GM23248 (cell line): ENCODE measurements around the gene DHX38. TPM values are rescaled to one million over a fixed set of nuclear protein-coding genes. Genes with fewer than 3 reads are reported as not detected.
A peak's percentile ranks its signal among the peaks of the same experiment; 100 is the strongest.

Experiments
- DNase-seq: peaks from one replicate; pipeline ENCODE4 v3.0.0-alpha.2; 2015
- H2AFZ ChIP-seq: fragments of 200-600 bp; sonication (generic); 2 replicates; pipeline ENCODE4 v1.6.1; 2016; ENCODE audit warnings: antibody characterized with exemption
- H3F3A ChIP-seq: fragments of 200-600 bp; sonication (generic); 2 replicates; pipeline ENCODE4 v1.6.1; 2016; ENCODE audit warnings: mild to moderate bottlenecking, antibody characterized with exemption, mixed run types; ENCODE audit not compliant: insufficient read depth
- H3K27ac ChIP-seq: fragments of 200-600 bp; sonication (generic); 2 replicates; pipeline ENCODE4 v1.5.1; 2016; ENCODE audit warnings: mild to moderate bottlenecking
- H3K27me3 ChIP-seq: fragments of 200-600 bp; sonication (generic); replicated peaks from 2 replicates; pipeline ENCODE4 v1.6.1; 2016; ENCODE audit warnings: mild to moderate bottlenecking; ENCODE audit not compliant: insufficient read depth
- H3K36me3 ChIP-seq: fragments of 200-600 bp; sonication (generic); 2 replicates; pipeline ENCODE4 v1.6.1; 2016; ENCODE audit warnings: low read depth, mild to moderate bottlenecking
- H3K4me1 ChIP-seq: fragments of 200-600 bp; sonication (generic); 2 replicates; pipeline ENCODE4 v1.6.1; 2016; ENCODE audit warnings: mild to moderate bottlenecking; ENCODE audit not compliant: insufficient read depth
- H3K4me2 ChIP-seq: fragments of 200-600 bp; sonication (generic); one replicate; pipeline ENCODE4 v1.6.1; 2016; ENCODE audit warnings: mild to moderate bottlenecking; ENCODE audit not compliant: unreplicated experiment
- H3K4me3 ChIP-seq: fragments of 200-600 bp; sonication (generic); 2 replicates; pipeline ENCODE4 v1.5.1; 2016; ENCODE audit warnings: mild to moderate bottlenecking
- H3K79me2 ChIP-seq: fragments of 200-600 bp; sonication (generic); 2 replicates; pipeline ENCODE4 v1.6.1; 2016; ENCODE audit warnings: mild to moderate bottlenecking; ENCODE audit not compliant: insufficient read depth
- H3K9ac ChIP-seq: fragments of 200-600 bp; sonication (generic); 2 replicates; pipeline ENCODE4 v1.6.1; 2016; ENCODE audit warnings: mild to moderate bottlenecking
- H3K9me2 ChIP-seq: fragments of 200-600 bp; sonication (generic); 2 replicates; pipeline ENCODE4 v1.6.1; 2016; ENCODE audit warnings: mixed run types, mild to moderate bottlenecking, moderate library complexity; ENCODE audit not compliant: insufficient read depth
- H3K9me3 ChIP-seq: fragments of 200-600 bp; sonication (generic); one replicate; pipeline ENCODE4 v1.6.1; 2017; ENCODE audit warnings: low read depth
- H4K20me1 ChIP-seq: fragments of 200-600 bp; sonication (generic); 2 replicates; pipeline ENCODE4 v1.6.0; 2016; ENCODE audit not compliant: insufficient read depth
- EZH2 ChIP-seq: fragments of 200-600 bp; sonication (generic); IDR thresholded peaks from 2 replicates; pipeline ENCODE4 v1.6.1; 2018; ENCODE audit warnings: antibody characterized with exemption, mild to moderate bottlenecking; ENCODE audit not compliant: insufficient read depth, poor library complexity, severe bottlenecking
- EZH2phosphoT487 ChIP-seq: fragments of 200-600 bp; sonication (generic); IDR thresholded peaks from 2 replicates; pipeline ENCODE4 v1.6.1; 2018; ENCODE audit warnings: antibody characterized with exemption, moderate library complexity, mild to moderate bottlenecking, low read depth; ENCODE audit not compliant: insufficient read depth
- WGBS, 2 experiments: methylation state at CpG; one replicate each; pipeline ENCODE4 v1.1.6; 2015 to 2017; ENCODE audit warnings: low lambda C conversion rate in 2 of 2, low coverage in 1 of 2; ENCODE audit errors: missing lambda C conversion rate in 2 of 2; 5-methylcytosine and 5-hydroxymethylcytosine counted together
- in situ Hi-C: fragments of 300-500 bp; cut with MboI; formaldehyde crosslinking; loops from 2 replicates; pipeline ENCODE4 v1.15.0; 2020
- polyA plus RNA-seq: library from polyadenylated mRNA; unstranded; fragments of >200 nt; fragmentation: Nextera tagmentation; extraction: Ambion mirVana; gene quantifications from 2 replicates; pipeline ENCODE4 v1.2.1, GENCODE V29; 2016
- total RNA-seq: library from RNA; depleted of rRNA; stranded (reverse); fragments of >200 nt; shearing (Covaris generic); gene quantifications from 2 replicates; pipeline ENCODE4 v1.2.3, GENCODE V29; 2014

DHX38 gene
- total and polyA plus RNA-seq, 2 experiments from 2014 or later, result 23.7 to 31.5 TPM

- H2AFZ ChIP-seq, result peak overlapping the region; percentile 99
- peak overlapping the region; percentile 88 for H3K9ac ChIP-seq
- no peaks in the 10 kb centered on the region; the same call in 1 of the 2 replicates for H3F3A ChIP-seq
- peak overlapping the region; percentile 75 for H3K27ac ChIP-seq
- peak overlapping the region; percentile 94 for H3K4me2 ChIP-seq
- TF ChIP-seq EZH2, result no peak
- no peak for TF ChIP-seq EZH2phosphoT487
- in situ Hi-C loops, result no loop called here
- H3K4me1 ChIP-seq, result peaks cover 25% of the 10 kb centered on the region
- no peaks in the 10 kb centered on the region for H4K20me1 ChIP-seq
- peaks cover 25% of the 10 kb centered on the region for H3K36me3 ChIP-seq
- DNase-seq, result peak; percentile 70
- no peaks in the 10 kb centered on the region for H3K27me3 ChIP-seq
- WGBS, 2 experiments, result 2 to 4% methylated on average over 22 of the region's 22 CpGs
- H3K9me3 ChIP-seq, result no peaks in the 10 kb centered on the region
- peaks cover 81% of the 10 kb centered on the region for H3K79me2 ChIP-seq
- H3K9me2 ChIP-seq, result no peaks in the 10 kb centered on the region
- peak overlapping the region; percentile 97 for H3K4me3 ChIP-seq
Measured at GRCh38 chr16:72092832-72093447, 707 bp upstream of the DHX38 start.

- Histone ChIP-seq H3K9me2 (no peaks in the 10 kb centered on the region), H3F3A (no peaks in the 10 kb centered on the region), H3K27ac (peak overlapping the region; percentile 74), H3K9ac (peak overlapping the region; percentile 88), H3K36me3 (peaks cover 16% of the 10 kb centered on the region; the same call in 1 of the 2 replicates), H3K79me2 (peaks cover 87% of the 10 kb centered on the region), H3K9me3 (no peaks in the 10 kb centered on the region), H3K4me3 (peak overlapping the region; percentile 97), H3K4me1 (peaks cover 25% of the 10 kb centered on the region), H3K27me3 (no peaks in the 10 kb centered on the region), H3K4me2 (peak overlapping the region; percentile 96), H2AFZ (peak overlapping the region; percentile 85), H4K20me1 (no peaks in the 10 kb centered on the region)
- peak; percentile 68 for DNase-seq
- 1% methylated on average over 11 of the region's 11 CpGs for WGBS, 2 experiments
- in situ Hi-C loops, result no loop called here
- TF ChIP-seq EZH2phosphoT487 (no peak), EZH2 (no peak)
Measured at GRCh38 chr16:72094266-72094610, 591 bp downstream of the DHX38 start.

GRCh38 chr16:72098936-72099335 is 5.3 kb downstream of the DHX38 start:
- H4K20me1 ChIP-seq, result no peaks in the 10 kb centered on the region
- H3F3A ChIP-seq, result no peaks in the 10 kb centered on the region
- H3K27ac ChIP-seq, result no peak overlapping the region
- 90 to 93% methylated on average over 15 of the region's 15 CpGs for WGBS, 2 experiments
- H3K9ac ChIP-seq, result no peak overlapping the region
- peaks cover 14% of the 10 kb centered on the region for H3K4me1 ChIP-seq
- H3K4me2 ChIP-seq, result no peak overlapping the region
- no peak for DNase-seq
- no peak for TF ChIP-seq EZH2phosphoT487
- H3K27me3 ChIP-seq, result no peaks in the 10 kb centered on the region
- no peak overlapping the region for H2AFZ ChIP-seq
- in situ Hi-C loops, result no loop called here
- H3K9me2 ChIP-seq, result no peaks in the 10 kb centered on the region
- peaks cover 44% of the 10 kb centered on the region for H3K79me2 ChIP-seq
- H3K36me3 ChIP-seq, result peaks cover 36% of the 10 kb centered on the region; the same call in 1 of the 2 replicates
- H3K4me3 ChIP-seq, result no peak overlapping the region
- no peaks in the 10 kb centered on the region for H3K9me3 ChIP-seq

- WGBS, 2 experiments, result 66 to 72% methylated on average over 12 of the region's 12 CpGs
- peaks cover 40% of the 10 kb centered on the region for H3K79me2 ChIP-seq
- no peak overlapping the region for H3K4me3 ChIP-seq
- no peak overlapping the region for H3K4me2 ChIP-seq
- H3K4me1 ChIP-seq, result peaks cover 14% of the 10 kb centered on the region
- H3K27ac ChIP-seq, result no peak overlapping the region
- in situ Hi-C loops, result no loop called here
- no peak overlapping the region for H3K9ac ChIP-seq
- no peaks in the 10 kb centered on the region for H3K9me3 ChIP-seq
- H3K36me3 ChIP-seq, result peaks cover 38% of the 10 kb centered on the region; the same call in 1 of the 2 replicates
- no peaks in the 10 kb centered on the region for H3K27me3 ChIP-seq
- H4K20me1 ChIP-seq, result no peaks in the 10 kb centered on the region
- TF ChIP-seq EZH2 (no peak), EZH2phosphoT487 (no peak)
- no peaks in the 10 kb centered on the region for H3K9me2 ChIP-seq
- no peak overlapping the region for H2AFZ ChIP-seq
- DNase-seq, result peak; percentile 69
- H3F3A ChIP-seq, result no peaks in the 10 kb centered on the region
Measured at GRCh38 chr16:72099377-72099818, 5.8 kb downstream of the DHX38 start.
